Mesenchymal stem cell (in vitro differentiated cells and primary cell): ENCODE data around the gene CYS1.

Experiments used
- DNase-seq: peaks from one replicate; pipeline ENCODE4 v3.0.0-alpha.2; 2013
- H2AFZ ChIP-seq: one replicate; pipeline ENCODE4 v1.6.1; 2013; ENCODE audit warnings: low read depth, mild to moderate bottlenecking, control low read depth, inconsistent platforms, low read length, moderate library complexity
- H2AK5ac ChIP-seq: 2 replicates; pipeline ENCODE4 v1.6.1; 2013; ENCODE audit warnings: low read length, moderate library complexity, mild to moderate bottlenecking, inconsistent platforms; ENCODE audit not compliant: severe bottlenecking
- H2BK120ac ChIP-seq: one replicate; pipeline ENCODE4 v1.6.1; 2013; ENCODE audit warnings: low read depth, mild to moderate bottlenecking, inconsistent platforms, low read length, moderate library complexity
- H2BK12ac ChIP-seq, 2 experiments: one replicate each; pipeline ENCODE4 v1.6.1; 2013; ENCODE audit warnings: inconsistent platforms in 2 of 2, low read length in 2 of 2, mild to moderate bottlenecking in 2 of 2, moderate library complexity in 2 of 2, control low read depth in 1 of 2
- H2BK15ac ChIP-seq: one replicate; pipeline ENCODE4 v1.6.1; 2013; ENCODE audit warnings: mild to moderate bottlenecking, low read depth, inconsistent platforms; ENCODE audit not compliant: poor library complexity, severe bottlenecking
- H2BK5ac ChIP-seq: 2 replicates; pipeline ENCODE4 v1.6.1; 2013; ENCODE audit warnings: low read depth, mild to moderate bottlenecking, low read length, control low read depth, inconsistent platforms; ENCODE audit not compliant: poor library complexity, severe bottlenecking
- H3K14ac ChIP-seq, 2 experiments: one replicate each; pipeline ENCODE4 v1.6.1; 2013; ENCODE audit warnings: inconsistent platforms in 2 of 2, low read length in 2 of 2, control low read depth in 1 of 2, mild to moderate bottlenecking in 1 of 2, moderate library complexity in 1 of 2
- H3K18ac ChIP-seq, 2 experiments: one replicate each; pipeline ENCODE4 v1.6.1; 2013; ENCODE audit warnings: inconsistent platforms in 2 of 2, low read length in 2 of 2, control low read depth in 1 of 2, low read depth in 1 of 2, mild to moderate bottlenecking in 1 of 2
- H3K23ac ChIP-seq, 2 experiments: one replicate each; pipeline ENCODE4 v1.6.1; 2013; ENCODE audit warnings: inconsistent platforms in 2 of 2, low read length in 2 of 2, mild to moderate bottlenecking in 2 of 2, moderate library complexity in 2 of 2, control low read depth in 1 of 2
- H3K27ac ChIP-seq: 2 replicates; pipeline ENCODE4 v1.5.1; 2013; ENCODE audit warnings: mild to moderate bottlenecking, moderate library complexity, low read length, control low read depth, inconsistent platforms; ENCODE audit not compliant: poor library complexity, severe bottlenecking
- H3K27me3 ChIP-seq, 2 experiments: 2 replicates each; pipeline versions ENCODE4 v1.6.1 to v1.7.0; 2013; ENCODE audit warnings: low read length in 2 of 2, mild to moderate bottlenecking in 2 of 2, moderate library complexity in 2 of 2, control low read depth in 1 of 2, inconsistent platforms in 1 of 2; ENCODE audit not compliant: control insufficient read depth in 1 of 2, insufficient read depth in 1 of 2
- H3K36me3 ChIP-seq, 2 experiments: 2 replicates each; pipeline versions ENCODE4 v1.6.1 to v1.7.0; 2013; ENCODE audit warnings: low read length in 2 of 2, control low read depth in 1 of 2, inconsistent platforms in 1 of 2, low read depth in 1 of 2, mild to moderate bottlenecking in 1 of 2; ENCODE audit not compliant: insufficient read depth in 2 of 2, control insufficient read depth in 1 of 2
- H3K4ac ChIP-seq, 2 experiments: one replicate each; pipeline ENCODE4 v1.6.1; 2013; ENCODE audit warnings: inconsistent platforms in 2 of 2, low read length in 2 of 2, mild to moderate bottlenecking in 2 of 2, moderate library complexity in 2 of 2, control low read depth in 1 of 2, low read depth in 1 of 2
- H3K4me1 ChIP-seq: 2 replicates; pipeline ENCODE4 v1.6.1; 2013; ENCODE audit warnings: low read depth, low read length, control low read depth; ENCODE audit not compliant: control insufficient read depth, insufficient read depth
- H3K4me2 ChIP-seq: 2 replicates; pipeline ENCODE4 v1.6.1; 2013; ENCODE audit warnings: low read length, mild to moderate bottlenecking, inconsistent platforms; ENCODE audit not compliant: poor library complexity, severe bottlenecking
- H3K4me3 ChIP-seq, 2 experiments: 2 replicates each; pipeline versions ENCODE4 v1.5.1 to v1.7.0; 2013; ENCODE audit warnings: low read length in 2 of 2, mild to moderate bottlenecking in 2 of 2, control low read depth in 1 of 2, low read depth in 1 of 2; ENCODE audit not compliant: insufficient read depth in 1 of 2
- H3K79me1 ChIP-seq: replicated peaks from 2 replicates; pipeline ENCODE4 v1.6.1; 2013; ENCODE audit warnings: mild to moderate bottlenecking, control low read depth, low read length, inconsistent platforms; ENCODE audit not compliant: poor library complexity, severe bottlenecking
- H3K9ac ChIP-seq: 2 replicates; pipeline ENCODE4 v1.7.0; 2013; ENCODE audit warnings: mild to moderate bottlenecking, low read length, moderate library complexity
- H3K9me3 ChIP-seq: 2 replicates; pipeline ENCODE4 v1.7.0; 2013; ENCODE audit warnings: mild to moderate bottlenecking, low read length; ENCODE audit not compliant: control insufficient read depth
- H4K8ac ChIP-seq: one replicate; pipeline ENCODE4 v1.6.1; 2013; ENCODE audit warnings: inconsistent platforms, mild to moderate bottlenecking, low read length, moderate library complexity
- H4K91ac ChIP-seq: one replicate; pipeline ENCODE4 v1.6.1; 2013; ENCODE audit warnings: mild to moderate bottlenecking, low read length, inconsistent platforms
- WGBS: methylation state at CpG from one replicate; pipeline ENCODE4 v1.1.7; 2013; ENCODE audit warnings: mixed read lengths; 5-methylcytosine and 5-hydroxymethylcytosine counted together

Gene CYS1

DNA sequence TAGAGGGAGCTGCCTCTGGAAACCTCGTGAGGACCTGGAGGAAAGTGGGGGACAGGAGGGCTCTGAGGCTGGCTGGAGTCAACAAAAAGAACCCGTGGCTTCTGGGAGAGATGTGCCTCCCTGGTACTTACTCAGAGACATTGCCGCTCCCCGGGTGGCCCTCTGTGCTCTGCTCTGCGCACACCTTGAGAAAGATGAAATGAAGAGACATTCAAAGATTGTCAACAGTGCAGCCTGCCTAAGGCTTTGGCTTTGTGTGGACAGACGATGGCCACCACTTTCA, 14.5 kb downstream of the CYS1 start:
- peaks cover 0 to 17% of the 10 kb centered on the region in 2 experiments for H3K27me3 ChIP-seq
- no peak overlapping the region for H2AFZ ChIP-seq
- H4K8ac ChIP-seq, result no peak overlapping the region
- no peak overlapping the region for H3K4me2 ChIP-seq
- H2BK120ac ChIP-seq, result no peak overlapping the region
- peaks cover 8% of the 10 kb centered on the region for H3K79me1 ChIP-seq
- no peak overlapping the region for H2BK12ac ChIP-seq
- no peak for DNase-seq
- H3K23ac ChIP-seq, result no peak overlapping the region
- no peak overlapping the region for H3K14ac ChIP-seq
- H2BK5ac ChIP-seq, result no peak overlapping the region
- peaks cover 3% of the 10 kb centered on the region for H3K4me1 ChIP-seq
- no peak overlapping the region for H3K9ac ChIP-seq
- H3K4ac ChIP-seq, result no peak overlapping the region
- no peak overlapping the region for H3K4me3 ChIP-seq
- no peak overlapping the region for H2BK15ac ChIP-seq
- H3K27ac ChIP-seq, result no peak overlapping the region
- H3K36me3 ChIP-seq, result peaks cover 0 to 43% of the 10 kb centered on the region in 2 experiments
- no peak overlapping the region for H3K18ac ChIP-seq
- 91% methylated on average over 6 of the region's 6 CpGs for WGBS
- H2AK5ac ChIP-seq, result no peak overlapping the region
- peaks cover 8% of the 10 kb centered on the region for H3K9me3 ChIP-seq
- no peak overlapping the region for H4K91ac ChIP-seq

DNA sequence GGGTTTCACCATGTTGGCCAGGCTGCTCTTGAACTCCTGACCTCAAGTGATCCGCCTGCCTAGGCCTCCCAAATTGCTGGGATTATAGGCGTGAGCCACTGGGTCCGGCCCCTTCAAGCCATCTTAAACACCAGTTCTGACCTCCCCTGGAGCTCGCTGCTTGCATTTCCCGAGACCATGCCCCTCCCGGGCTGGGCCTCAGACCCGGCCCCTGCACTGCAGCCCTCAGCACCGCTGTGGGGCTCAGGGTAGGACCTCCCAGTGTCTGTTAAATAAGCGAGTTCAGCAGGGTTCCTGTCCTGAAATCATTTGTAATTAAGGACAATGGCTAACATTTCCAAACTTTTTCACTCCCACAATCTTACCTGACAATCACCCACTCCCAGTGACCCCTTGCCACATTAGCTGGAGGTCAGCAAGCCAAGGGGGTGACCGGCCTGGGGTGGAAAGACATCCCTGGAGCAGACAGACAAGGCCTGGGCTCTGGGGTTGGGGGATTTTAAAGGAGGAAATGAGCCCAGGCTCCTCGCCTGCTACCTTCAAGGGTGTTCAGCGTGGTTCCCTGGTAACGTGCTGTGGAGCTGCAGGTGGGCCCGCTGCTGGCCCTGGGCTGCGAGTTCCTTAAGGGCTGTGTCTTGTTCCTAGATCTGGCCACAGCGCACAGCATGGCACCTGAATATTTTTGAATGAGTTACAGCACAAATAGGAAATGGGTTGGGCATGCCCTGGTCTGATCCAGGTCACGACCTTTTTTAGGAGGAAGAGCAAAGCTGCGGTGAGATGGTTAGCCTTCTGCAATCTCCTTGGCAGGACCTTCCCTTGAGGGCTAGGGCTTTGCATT, 15.1 kb downstream of the CYS1 start:
- DNase-seq, result no peak
- no peak overlapping the region for H2AFZ ChIP-seq
- no peak overlapping the region for H2BK15ac ChIP-seq
- H2BK120ac ChIP-seq, result no peak overlapping the region
- no peak overlapping the region for H3K4ac ChIP-seq
- no peak overlapping the region for H3K9ac ChIP-seq
- peaks cover 6% of the 10 kb centered on the region for H3K4me1 ChIP-seq
- H2BK12ac ChIP-seq, result no peak overlapping the region
- peaks cover 0 to 21% of the 10 kb centered on the region in 2 experiments for H3K27me3 ChIP-seq
- no peak overlapping the region for H3K27ac ChIP-seq
- H3K18ac ChIP-seq, result no peak overlapping the region
- WGBS, result 82% methylated on average over 18 of the region's 18 CpGs
- no peak overlapping the region for H4K91ac ChIP-seq
- peaks cover 8% of the 10 kb centered on the region for H3K9me3 ChIP-seq
- no peak overlapping the region for H2BK5ac ChIP-seq
- peaks cover 8% of the 10 kb centered on the region for H3K79me1 ChIP-seq
- H4K8ac ChIP-seq, result no peak overlapping the region
- H3K4me3 ChIP-seq, result no peak overlapping the region
- H3K23ac ChIP-seq, result no peak overlapping the region
- H2AK5ac ChIP-seq, result no peak overlapping the region
- H3K14ac ChIP-seq, result no peak overlapping the region
- no peak overlapping the region for H3K4me2 ChIP-seq
- H3K36me3 ChIP-seq, result peaks cover 0 to 49% of the 10 kb centered on the region in 2 experiments

DNA sequence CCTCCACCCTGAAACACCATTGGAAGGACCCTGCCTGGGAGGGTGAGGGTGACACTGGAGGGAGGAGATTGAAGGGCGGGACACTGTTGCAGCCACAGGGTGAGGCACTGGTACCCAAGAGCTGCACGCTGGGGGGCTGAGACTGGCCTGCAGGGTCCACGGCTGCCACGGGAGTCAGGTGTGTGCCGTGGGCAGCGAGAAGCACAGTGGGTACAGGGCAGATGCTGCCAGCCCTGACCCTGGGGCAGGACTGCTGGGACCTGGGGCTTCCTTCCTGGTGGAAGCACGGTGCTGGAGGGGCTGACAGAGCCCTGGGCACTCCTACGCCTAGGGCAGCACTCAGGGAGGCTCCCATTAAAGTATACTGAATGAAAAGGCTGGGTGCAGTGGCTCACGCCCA, 16.6 kb downstream of the CYS1 start:
- H2AFZ ChIP-seq, result no peak overlapping the region
- no peak for DNase-seq
- no peak overlapping the region for H2AK5ac ChIP-seq
- no peak overlapping the region for H3K4me2 ChIP-seq
- no peak overlapping the region for H2BK15ac ChIP-seq
- H3K9ac ChIP-seq, result no peak overlapping the region
- no peak overlapping the region for H3K18ac ChIP-seq
- H2BK5ac ChIP-seq, result no peak overlapping the region
- H3K9me3 ChIP-seq, result peaks cover 8% of the 10 kb centered on the region
- no peak overlapping the region for H3K4ac ChIP-seq
- WGBS, result 88% methylated on average over 9 of the region's 9 CpGs
- no peak overlapping the region for H2BK12ac ChIP-seq
- no peak overlapping the region for H4K8ac ChIP-seq
- peaks cover 6% of the 10 kb centered on the region for H3K4me1 ChIP-seq
- peaks cover 0 to 59% of the 10 kb centered on the region in 2 experiments for H3K36me3 ChIP-seq
- H3K27me3 ChIP-seq, result peaks cover 0 to 25% of the 10 kb centered on the region in 2 experiments
- H3K23ac ChIP-seq, result peak overlapping the region in 1 of 2 experiments; percentile 81
- peak overlapping the region; percentile 35 for H4K91ac ChIP-seq
- peaks cover 8% of the 10 kb centered on the region for H3K79me1 ChIP-seq
- H3K14ac ChIP-seq, result no peak overlapping the region
- no peak overlapping the region for H3K27ac ChIP-seq
- no peak overlapping the region for H2BK120ac ChIP-seq
- no peak overlapping the region for H3K4me3 ChIP-seq

GRCh38 chr2:10062931-10063365, 17.3 kb downstream of the CYS1 start:
- WGBS, result 83% methylated on average over 10 of the region's 10 CpGs
- peaks cover 0 to 25% of the 10 kb centered on the region in 2 experiments for H3K27me3 ChIP-seq

More at GRCh38 chr2:10062931-10063365, 17.3 kb downstream of the CYS1 start:
- H3K14ac ChIP-seq, result no peak overlapping the region
- H3K18ac ChIP-seq, result no peak overlapping the region
- no peak overlapping the region for H4K91ac ChIP-seq
- peaks cover 10% of the 10 kb centered on the region for H3K4me1 ChIP-seq
- no peak overlapping the region for H3K4ac ChIP-seq
- no peak overlapping the region for H2AK5ac ChIP-seq
- H2BK15ac ChIP-seq, result no peak overlapping the region
- peaks cover 6% of the 10 kb centered on the region for H3K9me3 ChIP-seq
- no peak overlapping the region for H3K23ac ChIP-seq
- H3K79me1 ChIP-seq, result peaks cover 6% of the 10 kb centered on the region
- peaks cover 0 to 65% of the 10 kb centered on the region in 2 experiments for H3K36me3 ChIP-seq
- no peak for DNase-seq
- H4K8ac ChIP-seq, result no peak overlapping the region
- H3K4me2 ChIP-seq, result no peak overlapping the region
- no peak overlapping the region for H2AFZ ChIP-seq
- H2BK5ac ChIP-seq, result no peak overlapping the region
- no peak overlapping the region for H2BK120ac ChIP-seq
- H2BK12ac ChIP-seq, result no peak overlapping the region
- H3K4me3 ChIP-seq, result no peak overlapping the region
- H3K27ac ChIP-seq, result no peak overlapping the region
- no peak overlapping the region for H3K9ac ChIP-seq
